Eye (tissue), 1 donor: ENCODE data around the gene HOXC4.
"Not testable (repeated sequence)": the region's sequence is repeated elsewhere in the genome, so short reads cannot be mapped to it uniquely, and the experiment has no call there.

Experiments used
- DNase-seq: peaks from one replicate; pipeline ENCODE4 v3.0.0-alpha.2; 2015

HOXC4 gene

DNA sequence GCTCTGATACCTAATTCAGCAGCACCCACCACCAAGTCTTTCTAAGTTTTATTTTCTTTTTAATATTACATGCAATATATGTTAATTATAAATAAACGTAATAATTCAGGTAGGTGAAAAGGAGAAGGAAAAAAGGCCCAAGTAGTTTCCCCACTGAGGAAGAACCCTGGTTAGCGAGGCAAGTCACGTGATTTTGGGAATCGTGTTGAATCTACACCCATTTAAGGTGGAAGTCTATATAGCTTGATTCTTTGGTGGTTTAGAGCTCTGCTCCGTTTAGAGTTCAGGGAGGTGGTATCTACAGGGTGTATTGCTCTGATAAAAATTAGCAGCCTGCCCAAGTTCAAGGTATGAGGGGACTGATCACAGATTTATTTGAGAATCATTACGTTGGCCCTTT is 47.0 kb downstream of the HOXC4 start:
- not testable (repeated sequence) for DNase-seq

DNA sequence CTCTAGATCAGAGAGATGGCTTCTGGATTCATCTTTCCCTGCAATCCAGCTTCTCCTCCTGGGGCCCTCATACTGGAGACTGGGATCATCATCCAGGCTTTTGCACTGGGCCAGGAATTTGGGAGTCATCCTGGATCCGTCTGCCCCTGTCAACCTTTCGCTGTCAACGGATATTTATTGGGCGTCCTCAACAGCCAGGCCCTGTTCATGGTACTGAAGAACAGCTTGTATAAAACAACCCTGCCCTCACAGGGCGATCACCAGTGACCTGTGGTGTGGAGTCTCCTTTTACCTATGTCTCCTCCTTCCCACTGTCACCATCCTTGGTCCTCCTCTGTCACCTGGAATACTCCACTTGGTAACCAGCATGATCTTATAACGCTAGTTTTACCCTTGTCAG is 48.6 kb downstream of the HOXC4 start:
- DNase-seq = not testable (repeated sequence)

DNA sequence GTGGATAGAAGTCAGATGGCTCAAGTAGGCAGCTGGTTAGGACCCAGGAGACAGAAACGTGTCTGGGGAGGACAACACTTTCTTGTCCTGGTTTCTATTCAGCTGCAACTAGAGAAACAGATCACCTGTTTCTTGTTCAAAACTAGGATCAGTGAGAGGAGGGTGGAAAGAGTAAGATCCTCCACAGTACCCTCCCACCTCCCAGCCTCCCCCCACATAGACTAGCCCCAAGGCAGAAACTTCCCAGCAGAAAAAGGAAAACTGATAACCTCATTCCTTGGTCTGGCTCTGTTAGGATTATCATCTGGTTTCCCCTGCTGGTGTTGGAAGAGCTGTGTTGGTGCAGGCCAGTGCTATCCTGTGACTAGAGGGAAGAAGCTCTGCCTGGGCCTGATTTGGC is 50.2 kb downstream of the HOXC4 start:
- not testable (repeated sequence) for DNase-seq
